HG03039 (cell line): Measurements from ENCODE around the gene PTPRK.

Experiments
- ATAC-seq: cut with Tn5 transposase; IDR thresholded peaks from one replicate; pipeline ENCODE4 v1.9.1; 2021; ENCODE audit warnings: mild to moderate bottlenecking, moderate library complexity; ENCODE audit not compliant: unreplicated experiment

PTPRK gene

GRCh38 chr6:128520436-128521281, at the start of gene PTPRK:
PTPRK (minus strand) TSS chr6:128520599; CDS start chr6:128520358, 241 bp downstream.
- peak; percentile 94 for ATAC-seq

DNA sequence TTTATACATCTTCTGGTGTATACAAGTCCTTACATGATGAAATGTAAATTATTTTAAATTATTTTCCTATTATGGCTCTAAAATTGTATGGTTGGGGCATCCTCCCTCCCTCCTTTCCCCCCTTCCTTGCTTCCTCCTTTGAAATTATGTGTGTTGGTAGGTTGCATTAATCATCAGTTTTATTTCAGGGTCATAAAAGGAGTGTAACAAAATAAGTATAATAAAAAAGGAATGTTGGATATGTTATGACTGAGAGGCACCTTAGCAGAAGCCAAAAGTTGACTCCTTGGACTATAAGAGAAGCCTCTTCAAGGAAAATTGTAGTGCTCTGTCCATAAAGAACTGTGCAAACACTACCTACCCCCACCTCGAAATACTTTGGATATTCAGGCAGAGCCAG, 46.6 kb upstream of the PTPRK start:
- ATAC-seq: no peak

DNA sequence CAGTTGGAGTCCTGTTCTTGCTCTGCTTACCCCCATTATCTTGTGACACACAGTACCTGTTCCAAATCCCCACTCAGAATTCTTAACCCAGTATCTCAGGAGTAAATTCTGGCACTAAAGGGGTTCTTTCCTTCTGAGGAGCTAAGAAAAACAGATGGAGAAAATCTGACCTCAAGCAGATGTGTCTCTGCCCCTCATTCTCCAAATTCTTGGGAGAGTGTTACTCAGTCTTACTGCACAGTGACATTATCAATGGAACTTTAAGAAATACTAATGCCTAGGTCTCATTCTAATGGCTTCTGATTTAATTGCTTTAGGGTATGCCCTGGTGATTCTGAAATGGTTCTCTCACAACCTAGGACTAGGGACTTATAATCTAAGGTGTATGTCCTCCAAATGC, 40.6 kb upstream of the PTPRK start:
- no peak for ATAC-seq

DNA sequence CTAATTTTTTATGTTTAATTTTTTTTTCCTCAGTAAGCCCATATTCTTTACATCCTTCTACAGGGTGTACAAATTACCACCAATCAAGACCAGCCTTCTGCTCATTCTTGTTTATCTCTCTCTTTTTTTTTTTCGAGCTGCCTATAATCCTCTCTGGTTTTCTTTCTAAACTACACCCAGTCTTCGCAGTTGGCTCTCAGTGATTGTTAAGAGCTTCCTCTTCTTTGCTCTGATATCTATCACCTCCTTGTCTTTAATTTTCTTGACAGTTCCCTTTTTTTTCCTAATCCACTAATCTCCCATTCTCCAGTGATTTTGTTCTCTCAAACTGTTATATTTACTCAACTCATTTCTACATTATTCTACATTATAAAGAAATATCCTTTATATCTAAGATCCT, 38.5 kb upstream of the PTPRK start:
- ATAC-seq: no peak

DNA sequence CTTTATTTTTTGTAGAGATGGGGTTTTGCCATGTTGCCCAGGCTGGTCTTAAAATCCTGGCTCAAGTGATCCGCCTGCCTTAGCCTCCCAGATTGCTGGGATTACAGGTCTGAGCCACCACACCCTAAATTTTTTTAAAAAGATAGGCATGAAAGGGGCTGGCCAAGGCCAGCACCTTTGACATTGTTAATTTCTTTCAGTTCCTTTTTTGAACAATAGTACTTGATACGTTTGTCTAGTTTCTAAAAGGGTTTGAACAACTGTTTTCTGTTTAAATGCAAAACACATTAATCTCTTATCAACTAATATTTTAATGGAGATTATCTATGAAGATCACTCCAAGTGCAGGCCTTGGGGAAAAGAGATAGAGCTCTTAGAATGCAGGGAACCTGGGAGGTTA, 37.6 kb upstream of the PTPRK start:
- no peak for ATAC-seq

DNA sequence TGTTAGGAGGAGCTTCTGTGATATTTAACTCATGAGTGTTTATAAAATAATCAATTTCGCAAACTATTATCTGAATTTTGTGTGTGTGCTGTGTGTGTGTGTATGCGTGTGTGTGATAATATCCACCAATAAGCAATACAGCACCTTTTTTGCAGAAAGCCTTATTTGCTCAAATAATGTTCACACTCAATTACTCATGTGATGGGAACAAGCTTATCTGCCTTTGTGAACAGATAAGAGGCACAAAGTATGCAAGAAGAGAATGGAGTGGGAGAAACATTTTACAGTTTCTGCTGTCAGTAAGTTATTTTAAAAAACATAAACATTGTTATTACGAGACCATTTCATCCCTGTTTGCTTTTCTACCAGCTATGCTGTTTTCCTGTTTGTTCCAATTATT, 36.7 kb upstream of the PTPRK start:
- ATAC-seq: no peak

DNA sequence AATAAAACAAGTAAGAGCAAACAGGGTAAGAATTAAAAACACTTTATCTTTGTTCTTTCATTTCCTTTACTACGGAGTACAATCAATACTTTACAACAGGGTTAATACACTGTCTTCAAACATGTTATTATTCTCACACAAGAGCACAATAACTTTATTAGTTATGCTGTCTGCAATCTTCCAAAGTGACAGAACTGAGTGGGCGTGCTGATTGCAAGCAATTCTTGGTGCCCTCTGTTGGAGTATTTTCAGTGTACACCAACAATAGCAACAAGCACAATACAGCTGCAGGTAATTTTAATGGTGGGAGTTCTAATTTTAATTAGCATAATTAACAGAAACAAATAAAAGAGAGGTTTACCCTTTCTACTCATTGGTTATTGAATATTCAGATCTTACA, 33.9 kb upstream of the PTPRK start:
- ATAC-seq: no peak

- no peak for ATAC-seq
Measured at GRCh38 chr6:128541261-128541660, 20.9 kb upstream of the PTPRK start.

GRCh38 chr6:128538763-128539162, 18.4 kb upstream of the PTPRK start:
- no peak for ATAC-seq

DNA sequence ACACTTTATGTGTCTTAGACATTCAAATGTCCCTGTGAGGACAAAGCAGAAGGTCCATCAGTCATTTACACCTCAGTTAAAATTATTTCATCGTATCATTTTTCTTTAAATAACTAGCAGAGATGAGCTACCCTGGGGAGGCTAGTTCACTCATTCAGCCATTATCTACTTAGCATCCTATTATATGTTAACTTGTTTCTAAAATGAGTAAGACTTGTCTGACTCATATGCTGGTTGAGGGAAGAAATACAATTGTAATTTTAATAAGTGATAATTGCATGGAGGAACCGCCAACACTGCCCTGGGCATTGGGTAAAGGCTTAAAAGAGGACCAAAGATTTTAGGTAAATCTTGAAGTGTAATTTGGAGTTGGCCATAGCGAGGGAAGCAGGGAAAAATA, 12.4 kb upstream of the PTPRK start:
- ATAC-seq: no peak

GRCh38 chr6:128532136-128532535, 11.7 kb upstream of the PTPRK start:
- ATAC-seq: no peak

DNA sequence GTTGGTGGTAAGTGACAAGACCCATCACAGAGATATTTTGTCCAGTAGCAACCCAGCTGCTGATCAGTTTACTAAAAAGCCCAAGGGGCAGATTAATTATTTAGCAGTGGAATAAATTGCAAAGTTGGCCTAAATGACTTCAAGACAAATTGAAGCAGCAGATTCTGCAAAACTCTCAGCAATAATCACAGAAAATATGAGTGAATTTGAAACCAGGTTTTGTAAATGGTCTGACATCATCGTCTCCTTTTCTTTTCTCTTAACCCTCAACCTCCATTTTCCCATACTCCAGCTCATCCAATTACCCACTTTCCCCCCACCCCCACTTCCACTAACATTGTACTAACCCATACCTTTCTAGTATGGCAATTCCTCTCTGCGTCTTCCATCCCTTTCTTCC, 11.3 kb upstream of the PTPRK start:
- ATAC-seq: no peak

DNA sequence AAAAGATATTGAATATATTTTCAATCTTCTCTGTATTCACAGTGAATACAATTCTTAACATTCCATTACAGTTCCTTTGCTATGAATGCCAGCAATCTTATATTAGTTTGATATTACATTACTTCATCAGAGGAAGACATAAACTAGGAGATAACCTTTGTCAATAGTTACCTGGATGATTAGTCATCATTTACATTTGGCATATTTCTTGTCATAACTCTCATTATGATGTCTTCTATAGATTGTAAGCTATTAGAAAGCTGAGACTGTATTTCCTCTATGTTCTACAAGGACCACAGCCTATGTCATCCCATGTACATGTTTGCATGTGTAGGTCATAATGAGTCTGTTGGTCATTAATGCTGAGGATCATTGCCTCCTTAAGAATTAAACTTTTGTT, 7.8 kb upstream of the PTPRK start:
- ATAC-seq: no peak

- no peak for ATAC-seq
Measured at GRCh38 chr6:128527375-128527774, 7.0 kb upstream of the PTPRK start.

GRCh38 chr6:128526152-128526914, 5.9 kb upstream of the PTPRK start:
- no peak for ATAC-seq

DNA sequence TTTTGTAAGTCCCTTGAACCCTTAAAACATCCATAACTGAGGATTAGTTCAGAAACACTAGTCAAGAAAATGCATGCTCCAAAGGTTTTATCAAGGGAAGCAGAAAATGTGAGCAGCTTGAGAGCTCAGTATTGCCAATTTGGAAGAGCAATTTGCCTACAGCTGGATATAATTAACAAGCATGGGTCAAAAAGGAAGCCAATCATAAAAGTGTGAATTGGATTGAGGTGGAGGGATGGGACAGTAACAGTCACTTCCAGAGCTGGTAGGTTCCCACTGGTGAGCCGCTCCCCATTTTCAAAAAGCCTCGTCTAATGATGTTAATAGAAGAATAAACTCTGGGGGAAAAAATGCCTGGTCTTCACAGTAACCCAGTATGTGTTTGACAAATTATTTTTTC, 5.0 kb upstream of the PTPRK start:
- ATAC-seq: no peak

- no peak for ATAC-seq
Measured at GRCh38 chr6:128521282-128521632, 858 bp upstream of the PTPRK start.

GRCh38 chr6:128519931-128520435, 416 bp downstream of the PTPRK start:
- peak; percentile 20 for ATAC-seq

DNA sequence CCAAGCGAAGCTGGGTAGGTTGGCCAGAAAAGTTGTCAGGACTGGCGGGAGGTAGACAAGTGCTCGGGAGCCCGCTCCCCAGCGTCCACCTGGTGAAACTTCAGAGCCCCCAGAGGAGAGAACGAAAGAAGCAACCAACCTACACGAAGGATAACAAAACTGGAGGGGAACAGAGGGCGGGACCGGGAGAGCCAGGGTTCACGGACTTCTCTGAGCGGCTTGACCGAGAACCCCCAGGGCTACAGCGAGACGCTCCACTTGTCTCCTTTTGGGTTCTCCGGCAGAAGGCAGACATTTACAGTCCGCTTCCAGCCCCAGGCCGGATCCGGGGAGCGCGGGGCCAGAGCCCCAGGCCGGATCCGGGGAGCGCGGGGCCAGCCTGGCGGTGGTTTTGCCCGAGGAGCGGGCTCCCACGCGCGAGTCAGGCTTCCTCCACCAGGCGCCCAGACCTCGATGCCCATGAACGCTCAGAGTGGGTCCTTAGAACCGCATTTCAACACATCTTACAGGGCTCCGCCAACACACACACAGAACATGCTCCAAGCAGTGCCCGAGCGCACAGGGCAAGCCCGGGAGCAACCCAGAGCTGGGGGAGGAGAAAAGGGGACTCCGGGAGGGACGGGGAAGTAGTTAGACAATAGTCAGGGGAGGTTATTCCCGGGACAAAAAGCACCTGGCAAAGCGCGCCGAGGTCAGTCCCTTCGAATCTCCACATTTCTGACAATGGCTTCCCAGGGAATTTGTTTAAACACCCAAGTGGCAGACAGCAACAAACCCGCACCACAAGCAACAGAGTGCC, 1.1 kb downstream of the PTPRK start:
- no peak for ATAC-seq

- ATAC-seq: no peak
Measured at GRCh38 chr6:128518434-128519131, 1.8 kb downstream of the PTPRK start.

DNA sequence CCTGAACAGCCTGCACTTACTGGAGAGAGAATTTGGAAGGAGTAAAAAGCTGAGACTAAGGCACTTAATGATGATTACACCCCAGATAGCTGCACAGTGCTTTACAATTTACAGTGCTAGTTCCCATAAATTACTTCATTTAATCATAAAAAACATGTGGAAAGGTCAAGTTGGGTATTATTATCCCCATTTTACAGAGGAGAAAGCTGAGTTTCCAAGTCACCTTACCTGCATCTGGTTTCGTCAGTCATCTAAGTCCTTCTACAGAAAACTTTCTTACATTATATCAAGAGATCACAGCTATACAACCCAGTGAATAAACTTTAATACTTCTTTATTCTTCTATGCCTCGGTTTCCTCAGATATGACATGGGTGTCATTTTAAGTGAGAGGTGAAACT, 3.3 kb downstream of the PTPRK start:
- ATAC-seq: no peak
